ENCODE data around the gene IDH3A.

GRCh38 chr15:78175330-78175729 is 26.2 kb downstream of the IDH3A start:
- TF ChIP-seq POLR2A (IDR thresholded peaks at IDR 0.05; ENCODE audit: low read depth, low read length) (no peak), POLR2AphosphoS5 (IDR thresholded peaks at IDR 0.05; ENCODE audit: low read depth, low read length) (no peak), POU2F2 (IDR thresholded peaks at IDR 0.05; ENCODE audit: low read depth, low read length) (no peak)
